Measurements from ENCODE around the gene GRIP1.

DNA sequence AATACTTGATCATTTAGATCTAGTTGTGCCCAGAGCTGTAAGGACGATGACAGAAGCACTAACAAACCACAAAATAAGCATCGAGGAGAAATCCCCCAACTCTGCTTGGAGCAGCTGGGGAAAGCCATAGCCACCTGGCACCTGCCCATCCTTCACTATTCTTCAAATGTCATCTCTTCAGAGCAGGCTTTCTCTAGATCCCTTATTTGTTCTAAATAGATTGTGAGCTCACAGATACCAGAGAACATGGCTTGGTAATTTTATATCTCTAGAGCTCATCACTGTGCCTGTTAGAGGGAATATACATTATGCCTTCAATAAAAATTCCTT is 50.9 kb downstream of the GRIP1 start:
- TF ChIP-seq CTCF (IDR thresholded peaks at IDR 0.05 in 2 of 3, conservative IDR thresholded peaks at IDR 0.05 in 1 of 3; ENCODE audit: control insufficient read depth in 2 of 3, extremely low read depth in 1 of 3, insufficient read depth in 1 of 3, low read depth in 3 of 3, low read length in 3 of 3) (no peak), GABPA (IDR thresholded peaks at IDR 0.05; ENCODE audit: low read depth) (no peak), BHLHE40 (IDR thresholded peaks at IDR 0.05; ENCODE audit: borderline replicate concordance in 1 of 2, low read depth in 2 of 2, low read length in 1 of 2) (no peak), ZNF274 (IDR thresholded peaks at IDR 0.05; ENCODE audit: insufficient read depth, insufficient read length) (no peak), CREB1 (IDR thresholded peaks at IDR 0.05; ENCODE audit: low read depth) (no peak), CEBPB (IDR thresholded peaks at IDR 0.05; ENCODE audit: borderline replicate concordance in 1 of 2, low read depth in 2 of 2, low read length in 2 of 2) (no peak), USF2 (IDR thresholded peaks at IDR 0.05; ENCODE audit: borderline replicate concordance, low read depth, low read length) (no peak), POLR2AphosphoS5 (IDR thresholded peaks at IDR 0.05; ENCODE audit: low read length) (no peak), CREM (IDR thresholded peaks at IDR 0.05; ENCODE audit: low read depth) (no peak), BRCA1 (IDR thresholded peaks at IDR 0.05; ENCODE audit: low read depth, low read length) (no peak)

Data from GM12878 (cell line).